NCI-H2029 treated with DMSO at 0.1 percent for 48 hours (cell line): Measurements from ENCODE around the gene FCRL2.

Experiments used
- DNase-seq: peaks from one replicate; lab custom pipeline; 2025; lab: John Stamatoyannopoulos, UW

The FCRL2 gene

DNA sequence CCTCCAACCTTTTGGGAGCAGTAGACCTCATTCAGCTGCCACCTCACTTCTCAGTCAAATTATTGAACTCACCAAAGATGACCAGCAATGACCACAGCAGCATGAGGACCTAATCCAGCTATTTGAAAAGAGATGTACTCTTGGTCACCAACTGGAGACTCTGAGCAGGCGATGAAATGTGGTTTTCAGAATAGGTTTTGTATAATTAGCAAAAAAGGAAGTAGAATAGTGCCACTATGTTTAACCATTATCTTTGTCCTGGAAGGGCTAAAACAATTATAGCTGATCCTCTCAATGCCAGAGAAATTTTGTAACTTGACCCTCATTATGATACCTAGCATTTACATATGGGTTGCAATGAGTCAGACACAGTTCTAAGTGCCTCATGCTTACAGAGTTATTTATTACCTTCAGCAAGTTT lies at the start of gene FCRL2:
Gene FCRL2, minus strand, starts transcription at position 162 of the 421 bp plus-strand sequence. Its CDS starts 59 bp downstream, at position 103.
- DNase-seq = peak; percentile 22

- no peak for DNase-seq
These were observed 43.4 kb upstream of the FCRL2 start for GRCh38 chr1:157820299-157820698.

DNA sequence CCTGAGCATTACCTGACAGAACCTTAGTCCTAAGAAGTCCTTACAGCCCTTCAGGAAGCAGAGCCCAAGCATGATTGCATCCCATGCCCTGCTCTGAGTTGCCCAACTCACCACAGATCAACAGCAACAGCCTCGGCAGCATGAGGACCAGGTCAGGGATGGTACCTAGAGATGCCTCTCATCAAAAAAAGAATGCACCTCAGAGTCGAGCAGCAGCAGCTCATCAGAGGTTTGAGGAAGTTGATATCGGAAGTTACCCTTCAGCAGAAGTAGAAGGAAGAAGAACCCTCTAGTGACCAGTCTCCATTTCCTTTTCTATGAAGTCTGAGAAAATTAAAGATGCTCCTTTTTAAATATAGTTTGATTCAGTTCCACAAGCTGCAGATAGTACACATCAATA lies 43.0 kb upstream of the FCRL2 start, which contains the start of gene FCRL1:
Gene FCRL1, minus strand, starts transcription at position 225 of the 400 bp plus-strand sequence. Its CDS starts 83 bp downstream, at position 142.
- no peak for DNase-seq

DNA sequence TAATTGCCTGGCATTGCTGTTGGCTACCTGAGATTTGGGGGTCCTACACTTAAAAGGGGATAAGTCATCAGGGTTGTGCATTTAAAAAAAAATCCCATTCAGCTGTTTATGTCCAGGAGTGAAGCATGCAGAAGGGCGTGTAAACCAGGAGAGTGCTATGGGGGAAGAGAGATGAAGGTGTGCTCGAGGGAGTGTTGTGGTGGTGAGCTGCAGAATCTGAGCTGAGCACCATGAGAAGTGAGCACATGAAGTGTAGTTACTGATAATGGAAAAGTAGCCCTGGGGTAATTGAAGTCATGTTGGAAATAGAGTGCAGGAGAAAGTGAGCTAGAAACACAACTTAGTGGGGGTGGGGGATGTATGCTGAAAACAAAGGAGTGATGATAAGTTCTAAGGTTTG lies 42.3 kb upstream of the FCRL2 start:
- no peak for DNase-seq

DNA sequence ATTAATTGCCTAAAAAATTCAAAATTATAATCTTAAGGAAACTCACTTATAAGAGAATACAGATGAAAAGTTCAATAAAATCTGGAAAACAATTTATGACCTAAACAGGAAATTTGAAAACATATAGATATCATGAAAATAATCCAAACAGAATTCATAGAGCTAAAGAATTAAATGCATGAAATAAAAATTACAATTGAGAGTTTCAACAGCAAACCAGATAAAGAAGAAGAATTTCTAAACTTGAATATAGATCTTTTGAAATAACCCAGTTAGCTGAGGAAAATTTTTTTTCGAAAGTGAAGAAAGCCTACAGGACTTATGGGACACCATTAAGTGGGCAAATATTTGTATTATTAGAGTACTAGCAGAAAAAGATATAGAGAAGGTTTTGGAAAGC lies 36.3 kb upstream of the FCRL2 start:
- DNase-seq = no peak

DNA sequence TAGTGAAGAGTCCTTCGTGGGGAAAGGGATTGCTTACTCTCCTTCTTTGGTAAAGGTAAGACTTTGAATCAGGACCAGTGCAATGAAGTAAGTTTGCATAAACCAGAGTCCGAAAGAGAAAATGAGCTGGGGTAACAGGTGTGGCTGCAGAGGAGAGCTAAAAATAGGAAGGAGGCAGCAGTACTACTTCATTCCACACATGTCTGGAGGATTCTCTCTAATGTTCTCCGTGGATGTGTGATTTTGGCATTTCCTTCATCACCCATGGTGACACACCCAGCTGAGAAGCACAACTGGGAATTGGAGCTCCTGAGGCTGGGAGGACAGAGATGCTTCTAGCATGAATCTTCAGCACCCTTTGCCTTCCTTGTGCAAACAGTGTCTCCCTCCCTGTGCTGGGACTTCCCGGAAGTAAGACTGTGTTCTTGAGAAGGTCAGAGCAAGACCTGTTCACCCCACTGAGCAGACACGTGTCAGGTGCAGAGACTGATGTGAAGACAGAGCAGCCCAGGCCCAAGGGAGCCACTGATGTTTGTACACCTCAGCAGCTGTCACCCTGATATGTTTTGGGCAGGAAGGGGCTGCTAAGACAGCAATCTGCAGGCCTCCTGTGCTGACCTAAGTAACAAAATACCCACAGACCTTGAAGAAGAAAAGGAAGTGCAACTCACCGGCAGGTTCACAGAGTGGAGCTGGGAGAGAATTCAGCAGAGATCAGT lies 29.7 kb upstream of the FCRL2 start:
- DNase-seq = no peak

DNA sequence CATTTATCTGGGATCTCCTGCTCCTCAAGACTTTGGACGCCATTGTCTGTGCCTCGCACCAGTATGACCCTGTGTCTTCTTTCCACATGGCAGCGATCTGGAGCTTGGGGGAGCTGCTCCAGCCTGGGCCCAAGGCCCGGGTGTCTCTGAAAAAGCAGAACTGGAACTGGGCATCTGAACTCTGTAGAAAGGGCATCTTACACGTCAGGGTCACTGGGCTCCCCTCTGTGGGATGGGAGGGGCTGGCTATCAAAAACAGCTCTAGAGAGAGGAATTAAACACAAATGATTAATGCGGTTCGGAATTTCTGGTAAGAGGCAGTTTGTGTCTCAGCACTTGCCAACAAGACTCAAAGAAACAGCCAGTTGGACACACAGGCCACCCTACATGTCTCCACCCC lies 26.9 kb upstream of the FCRL2 start:
- DNase-seq = no peak

GRCh38 chr1:157799996-157800395 lies 23.1 kb upstream of the FCRL2 start:
- no peak for DNase-seq

DNA sequence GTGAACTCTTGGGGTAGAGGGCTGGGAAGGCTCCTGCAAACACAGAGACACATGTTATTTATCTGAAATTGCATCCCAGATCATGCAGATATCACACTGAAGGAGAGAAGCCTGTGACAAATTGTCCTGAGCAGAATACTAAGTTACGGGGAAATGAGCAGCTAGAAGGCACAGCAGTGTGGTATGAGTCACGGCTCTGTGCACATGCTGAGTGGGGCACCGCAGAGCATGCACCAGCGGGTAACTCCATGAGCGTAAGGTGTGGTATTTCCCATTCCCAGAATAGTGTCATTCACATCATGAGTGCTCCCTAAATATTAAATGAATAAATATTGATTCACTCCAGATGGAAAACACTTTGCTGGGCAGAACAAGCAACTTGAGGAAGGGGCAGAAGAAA lies 21.3 kb upstream of the FCRL2 start:
- DNase-seq = no peak

DNA sequence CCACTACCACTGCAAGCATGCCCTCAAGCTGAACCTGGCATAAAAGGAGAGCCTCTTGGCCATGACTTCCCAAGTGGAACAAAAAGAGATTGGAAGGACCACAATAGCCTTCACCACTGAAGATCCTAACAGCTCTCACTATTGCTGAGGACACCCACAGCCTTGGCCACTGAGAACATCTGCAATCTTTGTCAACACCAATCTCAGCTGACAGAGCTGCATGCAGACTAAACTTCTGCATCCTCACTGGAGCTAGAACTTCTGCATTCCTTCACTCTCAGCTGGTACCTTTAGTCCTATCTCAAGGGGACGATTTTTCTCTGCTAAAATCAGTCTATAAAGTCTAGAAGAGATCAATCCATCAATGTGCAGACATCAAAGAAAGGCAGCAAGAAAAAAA lies 8.3 kb upstream of the FCRL2 start:
- DNase-seq = no peak

- no peak for DNase-seq
These were observed 7.9 kb upstream of the FCRL2 start for GRCh38 chr1:157784801-157785200.

- no peak for DNase-seq
These were observed 6.0 kb upstream of the FCRL2 start for GRCh38 chr1:157782931-157783330.

DNA sequence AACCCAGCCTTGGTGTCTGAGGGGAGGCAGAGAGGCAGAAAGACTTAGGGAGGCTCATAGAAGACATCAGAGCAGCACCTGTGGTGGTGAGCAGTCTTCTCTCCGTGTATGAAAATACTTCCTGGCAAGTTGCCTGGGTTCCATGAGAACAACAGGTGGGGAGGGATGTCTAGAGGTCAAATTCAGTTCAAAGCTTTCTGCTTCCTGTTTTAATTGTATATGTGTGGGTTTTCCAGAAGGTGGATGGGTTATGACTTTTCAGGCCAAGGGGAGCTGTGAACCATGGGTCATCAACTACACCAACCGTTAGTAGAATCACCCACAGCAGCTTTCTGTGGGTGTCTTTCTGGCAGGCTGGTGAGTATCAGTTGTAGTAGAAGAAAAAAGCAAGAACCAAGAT lies 4.1 kb upstream of the FCRL2 start:
- DNase-seq = peak; percentile 23

DNA sequence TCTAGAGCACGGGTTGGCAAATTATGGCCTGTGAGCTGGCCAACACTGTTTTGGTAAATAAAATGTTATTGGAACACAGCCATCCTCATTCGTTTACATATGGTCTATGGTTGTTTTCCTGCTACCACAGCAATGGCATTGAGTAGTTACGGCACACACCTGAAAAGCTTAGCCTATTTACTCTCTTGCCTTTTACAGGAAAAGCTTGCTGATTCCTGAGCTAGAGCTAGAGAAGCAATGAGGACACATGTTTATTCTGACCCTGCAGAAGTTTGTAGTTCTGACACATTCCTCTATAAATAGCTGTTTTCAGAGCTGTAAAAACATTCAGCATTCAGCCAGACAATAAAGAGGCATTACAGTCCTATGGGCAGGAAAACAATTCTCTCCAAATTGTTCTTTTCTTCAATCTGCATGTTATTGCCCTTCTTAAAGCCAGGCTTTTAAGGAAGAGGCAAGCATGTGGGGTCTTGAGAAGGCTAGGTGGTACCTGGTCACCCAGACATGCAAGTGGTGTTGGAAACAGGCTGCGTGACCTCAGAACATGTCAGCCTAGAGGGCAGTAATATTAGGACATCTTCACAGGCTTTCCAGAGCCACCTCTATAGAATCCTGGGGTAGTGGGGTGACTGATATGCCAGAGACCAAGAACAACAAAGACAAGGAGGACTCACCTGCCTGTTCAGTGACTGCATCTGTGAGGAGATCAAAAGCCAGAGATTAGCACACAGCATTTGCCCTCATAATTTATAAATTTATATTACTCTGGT lies 1.6 kb downstream of the FCRL2 start:
- DNase-seq = peak; percentile 63

GRCh38 chr1:157774412-157774811 lies 2.5 kb downstream of the FCRL2 start:
- peak; percentile 40 for DNase-seq

GRCh38 chr1:157773493-157774350 lies 3.2 kb downstream of the FCRL2 start:
- peak; percentile 28 for DNase-seq

DNA sequence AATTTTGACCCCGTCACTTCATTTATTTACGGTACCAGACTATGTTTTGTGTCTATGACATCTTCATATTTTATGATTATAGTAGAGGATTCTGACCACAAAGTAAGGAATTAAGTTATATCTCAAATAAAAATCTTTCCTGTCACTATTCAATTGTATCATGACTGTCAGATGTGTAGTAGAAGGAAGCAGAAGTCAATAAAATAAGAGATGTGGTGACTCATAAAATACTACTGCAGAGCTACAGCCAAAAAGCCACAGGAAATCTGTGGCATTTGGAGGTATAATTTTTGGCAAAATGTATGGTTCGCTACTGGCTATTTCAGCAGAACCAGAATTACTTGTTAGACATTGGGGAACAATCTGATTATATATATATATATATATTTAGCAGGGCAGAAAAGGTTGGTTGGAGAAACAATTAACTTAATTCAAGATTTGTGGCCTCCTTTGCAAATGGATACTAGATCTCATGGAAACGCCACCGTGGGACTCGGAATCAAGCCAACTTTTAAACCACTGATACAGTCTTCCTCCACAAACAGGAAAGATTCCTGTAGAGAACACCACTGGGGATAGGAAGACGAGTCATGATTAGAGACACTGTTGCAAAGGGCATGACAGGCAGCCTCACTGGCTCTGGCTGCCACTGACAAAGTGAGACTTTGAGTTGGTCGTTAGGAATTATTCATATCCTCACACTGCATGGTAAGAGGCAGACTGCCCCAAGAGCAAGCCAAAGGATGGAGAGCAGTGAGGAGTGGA lies 5.1 kb downstream of the FCRL2 start:
- no peak for DNase-seq

DNA sequence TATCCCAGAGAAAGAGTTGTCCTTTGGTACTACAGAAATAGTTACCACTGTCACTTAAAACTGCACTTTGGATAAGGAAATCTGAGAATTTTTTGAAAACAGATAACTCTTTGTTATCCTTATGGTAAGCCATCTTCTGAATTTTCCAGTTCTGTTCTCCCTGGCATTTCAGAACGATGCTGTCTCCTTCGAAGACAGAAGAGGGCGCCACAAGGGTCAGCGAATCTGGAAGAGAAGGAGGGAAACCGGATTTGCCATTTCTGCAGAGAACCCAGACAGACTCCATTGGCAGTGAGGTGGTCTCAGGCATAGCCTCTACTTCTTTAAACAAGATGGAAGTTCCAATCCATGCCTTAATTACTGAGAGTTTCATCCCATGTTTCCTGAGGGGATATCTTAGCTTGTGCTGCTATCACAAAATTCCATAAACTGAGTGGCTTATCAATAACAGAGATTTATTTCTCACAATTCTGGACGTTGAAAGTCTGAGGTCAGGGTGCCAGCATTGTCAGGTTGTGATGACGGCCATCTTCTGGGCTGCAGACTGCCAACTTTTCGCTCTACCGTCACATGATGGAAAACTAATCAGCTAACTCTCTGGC lies 6.4 kb downstream of the FCRL2 start:
- DNase-seq = no peak

DNA sequence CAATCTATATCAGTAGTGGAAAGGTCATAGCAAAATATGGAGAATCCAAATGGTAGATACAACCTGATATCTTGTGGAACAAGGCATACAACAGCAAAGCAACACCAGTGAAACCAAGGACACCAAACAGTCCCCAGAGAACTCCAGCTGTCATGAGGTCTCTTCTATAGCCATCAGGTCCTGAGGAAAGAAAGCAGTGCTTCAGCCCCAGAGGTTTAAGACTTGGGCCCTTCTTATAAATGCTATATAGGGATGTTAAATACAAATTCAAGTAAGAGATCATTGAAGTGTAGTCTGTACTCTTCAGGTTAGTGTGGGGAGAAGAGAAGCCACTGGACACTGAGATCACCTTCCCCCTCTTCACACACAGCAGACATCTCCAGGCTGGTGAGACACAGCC lies 10.1 kb downstream of the FCRL2 start:
- DNase-seq = no peak

DNA sequence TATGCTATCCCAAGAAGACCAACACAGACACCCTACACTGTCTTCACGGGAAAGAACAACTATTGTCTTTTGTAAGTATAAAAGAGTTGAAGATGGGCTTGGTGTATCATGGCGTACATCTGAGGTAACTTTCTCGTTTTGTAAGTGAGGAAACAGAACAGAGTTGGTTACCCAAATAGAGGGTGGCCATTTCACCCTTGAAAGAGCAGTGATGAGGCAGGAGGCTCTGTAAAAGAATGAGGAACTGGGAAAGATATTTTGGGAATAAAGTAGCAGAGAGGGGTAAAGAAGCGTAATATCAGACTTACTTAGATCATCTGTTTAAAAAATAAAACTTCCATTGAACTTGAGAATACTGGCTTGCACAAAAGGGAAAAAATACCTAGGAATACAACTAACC lies 18.9 kb downstream of the FCRL2 start:
- no peak for DNase-seq

DNA sequence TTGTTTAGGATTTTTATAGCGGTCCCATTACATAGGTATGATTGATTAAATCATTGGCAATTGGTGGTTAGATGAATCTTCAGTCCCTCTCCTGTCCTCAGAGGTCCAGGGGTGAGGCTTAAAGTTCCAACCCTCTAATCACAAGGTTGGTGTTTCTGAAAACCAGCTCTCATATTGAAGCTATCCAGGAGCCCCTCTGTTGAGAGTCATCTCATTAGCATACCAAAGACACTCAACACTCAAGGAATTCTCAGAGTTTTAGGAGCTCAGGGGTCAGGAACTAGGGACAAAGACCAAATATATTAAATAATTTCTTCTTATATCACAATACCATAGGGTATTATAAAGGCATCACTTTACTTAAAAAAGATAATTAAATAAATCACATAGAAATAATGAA lies 23.3 kb downstream of the FCRL2 start:
- no peak for DNase-seq
